GM12873 (cell line): ENCODE measurements around the gene SYTL3.

Experiments
- TF ChIP-seq, protein P1 (sequence below): IDR thresholded peaks from 2 replicates; pipeline ENCODE4 v1.5.1; 2012; ENCODE audit warnings: low read depth, mild to moderate bottlenecking, moderate library complexity, low read length, control low read depth; ENCODE audit not compliant: insufficient read depth; ENCODE audit errors: missing control alignments

Gene SYTL3

DNA sequence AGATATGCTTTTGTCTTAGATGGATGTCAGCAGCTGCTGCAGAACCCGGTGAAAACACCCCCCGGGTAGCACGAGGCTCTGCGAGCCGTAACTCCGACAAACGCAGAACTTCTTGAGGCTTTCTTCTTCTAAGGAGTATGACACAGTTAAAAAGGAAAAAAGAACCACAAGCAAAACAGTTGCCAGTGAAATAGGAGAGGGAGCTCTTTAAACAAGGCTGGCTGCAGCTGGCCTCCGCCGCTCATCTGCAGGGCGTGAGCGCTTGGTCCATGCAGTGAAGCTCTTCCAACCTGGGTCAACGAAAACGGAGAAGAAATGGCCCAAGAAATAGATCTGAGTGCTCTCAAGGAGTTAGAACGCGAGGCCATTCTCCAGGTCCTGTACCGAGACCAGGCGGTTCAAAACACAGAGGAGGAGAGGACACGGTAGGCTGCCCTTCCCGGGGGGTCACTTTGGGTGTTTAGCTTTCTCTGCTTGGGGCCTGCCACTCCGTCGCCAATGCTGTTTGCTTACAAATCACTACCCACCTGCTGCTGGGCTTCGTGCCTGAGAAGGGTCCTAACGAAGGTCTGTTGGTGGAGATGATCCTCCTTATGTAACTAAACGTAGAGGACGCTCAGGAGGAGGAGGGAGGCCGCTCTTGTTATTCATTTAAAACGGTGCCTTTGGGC is 13.2 kb downstream of the SYTL3 start:
- TF ChIP-seq, protein P1, sequence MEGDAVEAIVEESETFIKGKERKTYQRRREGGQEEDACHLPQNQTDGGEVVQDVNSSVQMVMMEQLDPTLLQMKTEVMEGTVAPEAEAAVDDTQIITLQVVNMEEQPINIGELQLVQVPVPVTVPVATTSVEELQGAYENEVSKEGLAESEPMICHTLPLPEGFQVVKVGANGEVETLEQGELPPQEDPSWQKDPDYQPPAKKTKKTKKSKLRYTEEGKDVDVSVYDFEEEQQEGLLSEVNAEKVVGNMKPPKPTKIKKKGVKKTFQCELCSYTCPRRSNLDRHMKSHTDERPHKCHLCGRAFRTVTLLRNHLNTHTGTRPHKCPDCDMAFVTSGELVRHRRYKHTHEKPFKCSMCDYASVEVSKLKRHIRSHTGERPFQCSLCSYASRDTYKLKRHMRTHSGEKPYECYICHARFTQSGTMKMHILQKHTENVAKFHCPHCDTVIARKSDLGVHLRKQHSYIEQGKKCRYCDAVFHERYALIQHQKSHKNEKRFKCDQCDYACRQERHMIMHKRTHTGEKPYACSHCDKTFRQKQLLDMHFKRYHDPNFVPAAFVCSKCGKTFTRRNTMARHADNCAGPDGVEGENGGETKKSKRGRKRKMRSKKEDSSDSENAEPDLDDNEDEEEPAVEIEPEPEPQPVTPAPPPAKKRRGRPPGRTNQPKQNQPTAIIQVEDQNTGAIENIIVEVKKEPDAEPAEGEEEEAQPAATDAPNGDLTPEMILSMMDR, result no peak

DNA sequence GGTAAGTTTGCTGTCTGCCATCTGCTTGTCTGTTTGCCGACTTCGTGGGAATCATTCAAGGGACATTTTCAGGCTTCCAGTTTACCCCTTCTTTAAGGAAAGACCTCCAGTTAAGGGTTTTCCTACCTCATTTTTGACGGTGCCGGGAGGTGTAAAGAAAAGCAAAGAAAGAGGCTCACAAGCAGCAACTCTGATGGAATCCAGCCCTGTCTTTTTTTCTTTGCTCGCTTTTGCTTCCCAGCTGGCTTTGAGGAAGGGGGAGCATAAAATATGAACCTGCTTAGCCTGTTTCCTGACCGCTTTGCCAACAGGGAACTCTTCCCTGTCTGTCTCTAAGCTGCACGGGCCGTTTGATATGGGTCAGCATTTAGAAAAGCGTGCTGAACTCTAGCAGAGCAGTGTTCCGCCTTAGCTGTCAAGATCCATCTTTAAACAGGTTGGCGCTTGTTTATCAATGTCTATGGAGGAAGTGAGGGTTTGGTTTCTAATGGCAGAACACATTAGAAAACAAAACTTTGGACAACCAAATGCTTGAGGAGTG is 13.8 kb downstream of the SYTL3 start:
- TF ChIP-seq, protein P1, result no peak

- TF ChIP-seq, protein P1, result no peak
Observed at GRCh38 chr6:158665332-158665731, 15.5 kb downstream of the SYTL3 start.

DNA sequence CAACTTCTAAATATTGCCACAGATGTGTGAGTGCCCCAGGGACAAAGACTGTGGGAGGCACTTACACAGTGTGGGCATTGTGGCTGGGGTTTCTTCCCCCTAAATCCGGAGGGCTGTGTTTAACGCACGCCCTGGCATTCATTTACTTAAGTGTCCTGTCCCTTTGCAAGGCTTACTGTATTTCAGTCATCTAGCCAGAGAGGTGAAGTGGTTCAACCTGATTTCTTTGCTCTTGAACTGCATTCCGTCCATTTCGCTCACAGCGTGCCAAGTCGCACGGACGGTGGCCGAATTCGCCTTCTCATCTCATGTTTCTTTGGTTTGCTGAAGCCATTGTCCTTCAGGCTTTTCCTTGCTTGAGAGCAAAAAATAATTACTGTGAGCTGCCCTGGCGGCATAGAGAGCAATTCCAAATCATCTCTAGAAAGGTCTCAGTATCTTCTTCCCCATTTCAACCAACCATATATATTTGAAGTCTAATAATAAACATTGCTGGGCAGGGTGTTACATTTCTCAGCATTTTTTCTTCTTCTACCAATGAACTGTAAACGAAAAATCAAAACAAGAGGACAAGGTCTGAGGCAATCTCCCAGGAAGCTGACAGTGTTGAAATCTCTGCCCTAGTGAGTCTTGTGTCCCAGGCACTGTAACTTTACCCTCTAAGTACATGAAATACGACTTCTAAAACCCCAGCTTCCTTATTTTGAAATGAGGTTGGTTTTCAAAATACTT is 16.9 kb downstream of the SYTL3 start:
- TF ChIP-seq, protein P1, result no peak

DNA sequence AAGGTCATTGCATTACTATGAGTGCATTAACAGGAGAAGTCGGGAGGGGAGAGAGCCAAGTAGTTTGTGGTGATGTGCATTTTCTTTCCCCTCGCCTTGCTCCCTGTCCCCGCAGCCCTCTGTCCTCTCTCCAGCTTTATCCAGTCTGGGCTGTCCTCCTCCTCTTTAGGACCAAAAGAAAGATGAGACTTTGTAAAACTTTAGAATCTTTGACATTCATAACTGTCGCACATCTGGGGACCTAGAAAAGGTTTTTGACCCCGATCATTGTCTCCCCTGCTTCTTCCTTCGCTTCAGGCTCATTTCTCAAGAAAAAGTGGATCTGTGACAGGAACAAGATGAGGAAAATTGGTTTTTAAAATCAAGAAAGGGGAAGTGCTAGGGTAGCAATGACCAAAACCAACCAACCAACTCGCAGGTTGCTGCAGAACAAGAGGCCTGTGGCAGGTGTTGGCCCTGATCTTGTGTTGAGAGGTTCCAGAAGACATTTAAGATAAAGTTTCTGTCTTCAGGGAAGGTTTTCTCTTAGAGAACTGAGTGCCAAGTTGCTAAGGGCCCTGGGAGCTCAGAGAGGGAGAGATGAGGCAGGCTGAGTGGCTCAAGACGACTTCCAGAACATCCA is 17.6 kb downstream of the SYTL3 start:
- TF ChIP-seq, protein P1, result no peak

DNA sequence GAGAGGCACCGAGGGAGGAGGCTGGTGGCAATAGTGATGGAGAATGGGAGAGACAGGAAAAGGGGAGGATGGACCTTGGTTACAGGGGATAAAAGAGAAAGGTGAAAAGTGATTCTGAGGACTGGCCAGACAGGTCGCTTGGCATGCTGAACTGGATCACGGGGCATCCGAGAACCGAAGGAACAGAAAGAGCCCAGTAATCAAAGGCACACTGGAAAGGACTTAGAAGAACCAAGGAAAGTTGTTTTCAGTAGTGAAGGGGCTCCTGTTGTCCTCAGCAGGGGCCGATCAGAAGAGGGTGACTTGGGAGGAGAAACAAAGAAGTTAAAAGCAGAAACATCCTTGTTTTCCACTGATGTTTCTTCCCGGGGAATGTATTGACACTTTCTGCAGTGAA is 18.9 kb downstream of the SYTL3 start:
- TF ChIP-seq, protein P1, result no peak
